K562 (cell line): ENCODE results near the gene PATL1. TPM values are rescaled to one million over a fixed set of nuclear protein-coding genes. Genes with fewer than 3 reads are reported as not detected.

Source experiments
- ADNP ChIP-seq: fragments of 200-800 bp; sonication (Bioruptor generic); IDR thresholded peaks from 2 replicates; pipeline ENCODE4 v1.6.1; 2016; ENCODE audit warnings: missing genetic modification characterization, missing compliant biosample characterization
- CBX3 ChIP-seq, 2 experiments: IDR thresholded peaks; 1 replicate in 1 of 2; 2 replicates in 1 of 2; pipeline ENCODE4 v1.6.1; 2012; ENCODE audit warnings: inconsistent platforms in 2 of 2, low read length in 2 of 2, borderline replicate concordance in 1 of 2, control low read depth in 1 of 2
- CREB1 ChIP-seq, 2 experiments: sonication (generic) in 1 of 2; formaldehyde crosslinking in 1 of 2; IDR thresholded peaks; 2 replicates each; pipeline versions ENCODE4 v1.6.1 to v1.8.0; 2012 to 2022; ENCODE audit warnings: inconsistent platforms in 1 of 2, mild to moderate bottlenecking in 1 of 2, missing genetic modification reagents in 1 of 2, moderate library complexity in 1 of 2
- CREBBP ChIP-seq: IDR thresholded peaks from one replicate; pipeline ENCODE4 v1.6.1; 2012; ENCODE audit warnings: low read depth, mild to moderate bottlenecking, control low read depth, inconsistent platforms, low read length
- DPF2 ChIP-seq: fragments of 450-650 bp; IDR thresholded peaks from 2 replicates; pipeline ENCODE4 v1.6.1; 2016
- GABPA ChIP-seq: fragments of 200-800 bp; sonication (Bioruptor generic); conservative IDR thresholded peaks from 2 replicates; pipeline ENCODE4 v1.6.1; 2016; ENCODE audit warnings: low read depth, missing genetic modification characterization, missing compliant biosample characterization
- HDAC8 ChIP-seq: fragments of 450-650 bp; IDR thresholded peaks from 2 replicates; pipeline ENCODE4 v1.6.1; 2016; ENCODE audit warnings: mild to moderate bottlenecking, missing genetic modification characterization, moderate library complexity, missing compliant biosample characterization
- ILF3 ChIP-seq: fragments of 450-650 bp; IDR thresholded peaks from 2 replicates; pipeline ENCODE4 v1.6.1; 2018; ENCODE audit warnings: antibody characterized with exemption, mild to moderate bottlenecking, moderate library complexity, borderline replicate concordance
- KDM4B ChIP-seq, 2 experiments: fragments of 450-650 bp in 1 of 2; sonication (generic) in 1 of 2; IDR thresholded peaks; 2 replicates each; pipeline ENCODE4 v1.6.1; 2016 to 2017; ENCODE audit warnings: borderline replicate concordance in 2 of 2, antibody characterized with exemption in 1 of 2, low read depth in 1 of 2, mild to moderate bottlenecking in 1 of 2
- KLF13 ChIP-seq: fragments of 450-650 bp; IDR thresholded peaks from 2 replicates; pipeline ENCODE4 v1.6.1; 2016; ENCODE audit warnings: missing genetic modification characterization, low read depth, mild to moderate bottlenecking, missing compliant biosample characterization, moderate library complexity, borderline replicate concordance
- NELFE ChIP-seq: IDR thresholded peaks from 2 replicates; pipeline ENCODE4 v1.6.1; 2011; ENCODE audit warnings: mild to moderate bottlenecking; ENCODE audit not compliant: insufficient read depth, insufficient read length
- NR3C1 ChIP-seq: sonication (generic); formaldehyde crosslinking; IDR thresholded peaks from 2 replicates; pipeline ENCODE4 v1.8.1; 2022; ENCODE audit warnings: missing genetic modification reagents
- OTX1 ChIP-seq: fragments of 450-650 bp; formaldehyde crosslinking; IDR thresholded peaks from 2 replicates; pipeline ENCODE4 v1.4.0; 2022; ENCODE audit warnings: mild to moderate bottlenecking
- SMARCE1 ChIP-seq: fragments of 450-650 bp; IDR thresholded peaks from 2 replicates; pipeline ENCODE4 v1.7.1; 2016; ENCODE audit warnings: mild to moderate bottlenecking
- STAT5B ChIP-seq: fragments of 250-450 bp; sonication (Bioruptor Pico); IDR thresholded peaks from 2 replicates; pipeline ENCODE4 v1.8.0; 2021; ENCODE audit warnings: mild to moderate bottlenecking, inconsistent platforms
- TCF7 ChIP-seq: sonication (generic); IDR thresholded peaks from 2 replicates; pipeline ENCODE4 v1.6.1; 2016; ENCODE audit warnings: antibody characterized with exemption, borderline replicate concordance
- TEAD1 ChIP-seq, 2 experiments: fragments of 450-650 bp in 1 of 2; sonication (generic) in 1 of 2; formaldehyde crosslinking; IDR thresholded peaks; 2 replicates each; pipeline versions ENCODE4 v1.4.0 to v1.8.0; 2020 to 2022; ENCODE audit warnings: mild to moderate bottlenecking in 2 of 2, missing genetic modification reagents in 1 of 2
- ZNF121 ChIP-seq: sonication (generic); formaldehyde crosslinking; conservative IDR thresholded peaks from 2 replicates; pipeline ENCODE4 v1.8.0; 2022; ENCODE audit warnings: missing genetic modification reagents
- ZNF79 ChIP-seq: fragments of 250-450 bp; sonication (Bioruptor Pico); IDR thresholded peaks from 2 replicates; pipeline ENCODE4 v1.4.0; 2020; ENCODE audit warnings: low read depth, mild to moderate bottlenecking, moderate library complexity
- ZSCAN32 ChIP-seq: fragments of 450-650 bp; formaldehyde crosslinking; IDR thresholded peaks from 2 replicates; pipeline ENCODE4 v1.4.0; 2020; ENCODE audit warnings: mild to moderate bottlenecking, moderate library complexity
- polyA plus RNA-seq, 8 experiments: library from polyadenylated mRNA; depleted of rRNA in 4 of 8; stranded (reverse) in 5 of 8; unstranded in 3 of 8; fragments of >200 nt; fragmentation: Nextera tagmentation in 2 of 8; fragmentation: Illumina TruSeq in 1 of 8; extraction: Ambion mirVana in 2 of 8; extraction: Trizol in 1 of 8; gene quantifications; 2 replicates each; pipeline versions ENCODE4 v1.2.1 to v1.2.3, GENCODE V29; 2011 to 2014; ENCODE audit warnings: inconsistent platforms in 1 of 8, missing spikeins in 1 of 8
- total RNA-seq, 7 experiments: library from RNA; depleted of rRNA in 6 of 7; stranded (reverse); fragments of >200 nt in 6 of 7; fragmentation: Illumina TruSeq in 2 of 7; extraction: Trizol in 2 of 7; gene quantifications; 2 replicates each; pipeline versions ENCODE4 v1.2.1 to v1.2.3, GENCODE V29; 2011 to 2021; ENCODE audit warnings: low replicate concordance in 1 of 7
- TF ChIP-seq, protein P1 (sequence below), 2 experiments: IDR thresholded peaks; 2 replicates each; pipeline ENCODE4 v1.6.1; 2011; ENCODE audit warnings: borderline replicate concordance in 1 of 2, control low read depth in 1 of 2, low read depth in 1 of 2, low read length in 1 of 2, mild to moderate bottlenecking in 1 of 2, mixed read lengths in 1 of 2, moderate library complexity in 1 of 2; ENCODE audit not compliant: insufficient read depth in 1 of 2, insufficient read length in 1 of 2, poor library complexity in 1 of 2, severe bottlenecking in 1 of 2; ENCODE audit errors: extremely low read depth in 1 of 2
- TF ChIP-seq, protein P2 (sequence below): fragments of 450-650 bp; IDR thresholded peaks from 2 replicates; pipeline ENCODE4 v1.6.1; 2016; ENCODE audit warnings: low read depth, mild to moderate bottlenecking, moderate library complexity
- TF ChIP-seq, protein P3 (sequence below): fragments of 450-650 bp; conservative IDR thresholded peaks from 2 replicates; pipeline ENCODE4 v1.6.1; 2016; ENCODE audit warnings: missing genetic modification characterization, low read depth, mild to moderate bottlenecking, missing compliant biosample characterization, moderate library complexity
- TF ChIP-seq, protein P4 (sequence below): fragments of 200-800 bp; sonication (Bioruptor generic); IDR thresholded peaks from 2 replicates; pipeline ENCODE4 v1.6.1; 2017; ENCODE audit warnings: missing genetic modification characterization, missing compliant biosample characterization

PATL1 gene
- total and polyA plus RNA-seq, 9 of the 15 experiments (the other 6 are each of a cell fraction or from before 2014, with no cell fraction given): 3.2 to 48.0 (median 16.4) TPM

DNA sequence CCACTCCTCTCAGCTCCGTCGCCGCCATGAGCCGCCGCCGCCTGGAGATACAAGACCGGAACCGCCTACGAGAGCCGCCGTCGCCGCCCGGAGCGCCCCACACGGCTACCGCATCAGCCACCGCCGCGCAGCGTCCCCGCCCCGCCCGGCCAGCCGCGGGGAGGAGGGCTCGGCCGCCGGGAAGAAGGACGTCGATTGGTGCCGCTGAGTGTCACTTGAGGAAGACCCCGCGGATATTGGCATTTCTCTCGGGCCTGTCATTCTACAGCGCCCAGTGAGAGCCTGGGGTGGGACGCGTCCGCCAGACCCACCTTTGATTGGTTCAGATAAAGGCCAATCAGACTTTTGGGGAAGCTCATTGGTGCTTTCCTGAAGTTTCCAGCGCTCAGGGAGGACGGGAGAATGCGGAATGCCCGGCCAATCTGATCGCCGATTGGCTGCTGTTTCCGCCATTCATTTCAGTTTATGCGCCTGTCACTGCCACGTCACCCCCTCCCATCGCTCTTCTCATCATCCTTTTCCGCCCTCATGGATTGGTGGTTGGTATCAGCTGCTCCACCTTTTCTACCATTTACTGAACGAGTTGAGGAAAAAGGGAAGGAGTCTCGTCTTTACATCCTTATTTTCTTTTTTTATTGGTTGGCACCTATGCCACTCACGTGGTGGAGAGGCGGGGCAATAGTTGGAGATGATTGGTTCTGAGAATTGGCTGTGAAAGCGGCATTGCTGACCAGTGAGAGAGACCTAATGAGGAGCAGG is 53.0 kb downstream of the PATL1 start, which contains the start of gene OSBP (continued):
- no peak for TF ChIP-seq KDM4B (IDR thresholded peaks at IDR 0.05; ENCODE audit: borderline replicate concordance in 2 of 2, low read depth in 1 of 2)
- no peak; a peak in 1 of 3 replicates for TF ChIP-seq CBX3 (IDR thresholded peaks at IDR 0.05; ENCODE audit: borderline replicate concordance in 1 of 2, low read length in 2 of 2)
- TF ChIP-seq OTX1: no peak
- TF ChIP-seq ADNP: no peak
- TF ChIP-seq KLF13 (tag): 0 out of 2 replicates have a peak, but pooled peaks have one; percentile 24
- TF ChIP-seq GABPA: peak; percentile 82
- no peak for TF ChIP-seq ZSCAN32
- TF ChIP-seq DPF2: no peak; the same call in 1 of the 2 replicates
- TF ChIP-seq, protein P1, sequence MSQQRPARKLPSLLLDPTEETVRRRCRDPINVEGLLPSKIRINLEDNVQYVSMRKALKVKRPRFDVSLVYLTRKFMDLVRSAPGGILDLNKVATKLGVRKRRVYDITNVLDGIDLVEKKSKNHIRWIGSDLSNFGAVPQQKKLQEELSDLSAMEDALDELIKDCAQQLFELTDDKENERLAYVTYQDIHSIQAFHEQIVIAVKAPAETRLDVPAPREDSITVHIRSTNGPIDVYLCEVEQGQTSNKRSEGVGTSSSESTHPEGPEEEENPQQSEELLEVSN (IDR thresholded peaks at IDR 0.05; ENCODE audit: borderline replicate concordance in 1 of 2, extremely low read depth in 1 of 2, insufficient read depth in 1 of 2, insufficient read length in 1 of 2, low read depth in 1 of 2, low read length in 1 of 2, poor library complexity in 1 of 2, severe bottlenecking in 1 of 2): peak in 1 of 2 experiments; percentile 22
- no peak for TF ChIP-seq ZNF79 (CRISPR knock-in tag)
- TF ChIP-seq TCF7: no peak
- peak; percentile 97 for TF ChIP-seq CREB1 (IDR thresholded peaks at IDR 0.05)
- peak; percentile 95 for TF ChIP-seq CREB1 (CRISPR knock-in tag; IDR thresholded peaks at IDR 0.05)
- peak; percentile 76 to 92; a peak in 3 of 4 replicates for TF ChIP-seq TEAD1 (CRISPR knock-in tag; IDR thresholded peaks at IDR 0.05)
- TF ChIP-seq NELFE: no peak
- TF ChIP-seq, protein P2, sequence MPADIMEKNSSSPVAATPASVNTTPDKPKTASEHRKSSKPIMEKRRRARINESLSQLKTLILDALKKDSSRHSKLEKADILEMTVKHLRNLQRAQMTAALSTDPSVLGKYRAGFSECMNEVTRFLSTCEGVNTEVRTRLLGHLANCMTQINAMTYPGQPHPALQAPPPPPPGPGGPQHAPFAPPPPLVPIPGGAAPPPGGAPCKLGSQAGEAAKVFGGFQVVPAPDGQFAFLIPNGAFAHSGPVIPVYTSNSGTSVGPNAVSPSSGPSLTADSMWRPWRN: peak; percentile 17; the same call in 1 of the 2 replicates
- no peak for TF ChIP-seq HDAC8
- TF ChIP-seq NR3C1 (CRISPR knock-in tag): no peak
- no peak for TF ChIP-seq STAT5B
- TF ChIP-seq ZNF121: no peak
- TF ChIP-seq, protein P3, sequence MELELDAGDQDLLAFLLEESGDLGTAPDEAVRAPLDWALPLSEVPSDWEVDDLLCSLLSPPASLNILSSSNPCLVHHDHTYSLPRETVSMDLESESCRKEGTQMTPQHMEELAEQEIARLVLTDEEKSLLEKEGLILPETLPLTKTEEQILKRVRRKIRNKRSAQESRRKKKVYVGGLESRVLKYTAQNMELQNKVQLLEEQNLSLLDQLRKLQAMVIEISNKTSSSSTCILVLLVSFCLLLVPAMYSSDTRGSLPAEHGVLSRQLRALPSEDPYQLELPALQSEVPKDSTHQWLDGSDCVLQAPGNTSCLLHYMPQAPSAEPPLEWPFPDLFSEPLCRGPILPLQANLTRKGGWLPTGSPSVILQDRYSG (tag): peak; percentile 100
- TF ChIP-seq, protein P4, sequence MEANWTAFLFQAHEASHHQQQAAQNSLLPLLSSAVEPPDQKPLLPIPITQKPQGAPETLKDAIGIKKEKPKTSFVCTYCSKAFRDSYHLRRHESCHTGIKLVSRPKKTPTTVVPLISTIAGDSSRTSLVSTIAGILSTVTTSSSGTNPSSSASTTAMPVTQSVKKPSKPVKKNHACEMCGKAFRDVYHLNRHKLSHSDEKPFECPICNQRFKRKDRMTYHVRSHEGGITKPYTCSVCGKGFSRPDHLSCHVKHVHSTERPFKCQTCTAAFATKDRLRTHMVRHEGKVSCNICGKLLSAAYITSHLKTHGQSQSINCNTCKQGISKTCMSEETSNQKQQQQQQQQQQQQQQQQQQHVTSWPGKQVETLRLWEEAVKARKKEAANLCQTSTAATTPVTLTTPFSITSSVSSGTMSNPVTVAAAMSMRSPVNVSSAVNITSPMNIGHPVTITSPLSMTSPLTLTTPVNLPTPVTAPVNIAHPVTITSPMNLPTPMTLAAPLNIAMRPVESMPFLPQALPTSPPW: peak; percentile 84
- TF ChIP-seq CREBBP: no peak
- peak; percentile 6; the same call in 1 of the 2 replicates for TF ChIP-seq SMARCE1
- TF ChIP-seq ILF3: no peak
